ENCODE data around the gene SYDE2. TPM values are rescaled to one million over a fixed set of nuclear protein-coding genes. Genes with fewer than 3 reads are reported as not detected.

The SYDE2 gene
- total RNA-seq, 2 donors from 2014 or later = 0.84 TPM; not detected in 1

DNA sequence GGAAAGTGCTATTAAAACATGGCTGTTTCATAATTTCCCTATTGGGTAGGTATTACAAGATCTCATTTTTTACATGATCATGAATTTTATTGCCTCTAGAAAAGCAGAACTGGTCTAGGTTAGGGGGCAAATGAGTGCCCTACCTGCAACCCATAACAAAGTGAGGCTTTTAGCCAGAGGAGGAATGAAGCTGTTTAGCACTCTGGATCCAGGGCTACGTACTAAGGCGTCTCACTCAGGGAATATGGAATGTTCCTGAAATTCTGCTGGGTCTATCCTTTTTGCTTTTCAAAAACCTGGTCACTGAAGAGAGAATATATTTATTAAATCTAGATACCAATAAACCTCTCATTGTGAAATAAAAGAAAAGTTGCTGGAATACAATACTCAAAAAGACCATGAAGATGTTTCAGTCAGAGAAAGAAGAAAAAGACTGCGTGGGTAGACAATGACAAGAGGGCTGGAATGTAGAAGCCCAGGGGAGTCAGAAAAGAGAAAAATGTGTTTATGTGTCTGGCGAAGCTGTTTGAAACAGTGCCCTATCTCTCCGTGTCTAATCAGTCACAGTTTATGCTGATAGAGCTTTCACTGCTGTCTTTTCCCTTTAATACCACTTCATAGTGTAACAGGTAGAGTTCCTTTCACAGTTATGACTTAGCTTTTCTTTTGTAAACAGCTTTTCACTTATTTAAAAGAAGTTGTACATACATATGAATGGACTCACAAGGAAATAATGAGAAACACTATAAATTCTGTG is 25.0 kb upstream of the SYDE2 start:
- H3K4me1 Mint-ChIP-seq (ENCODE audit: low read depth in 2 of 2) = no peaks in the 10 kb centered on the region
- no peak overlapping the region for H3K4me3 Mint-ChIP-seq
- ATAC-seq (no peak), DNase-seq (ENCODE audit: low spot score) (no peak)
- no peaks in the 10 kb centered on the region for H3K9me3 Mint-ChIP-seq
- no peak overlapping the region for H3K27ac Mint-ChIP-seq
- H3K36me3 Mint-ChIP-seq = no peaks in the 10 kb centered on the region
- peaks cover 15 to 38% of the 10 kb centered on the region in 2 donors for H3K27me3 Mint-ChIP-seq

DNA sequence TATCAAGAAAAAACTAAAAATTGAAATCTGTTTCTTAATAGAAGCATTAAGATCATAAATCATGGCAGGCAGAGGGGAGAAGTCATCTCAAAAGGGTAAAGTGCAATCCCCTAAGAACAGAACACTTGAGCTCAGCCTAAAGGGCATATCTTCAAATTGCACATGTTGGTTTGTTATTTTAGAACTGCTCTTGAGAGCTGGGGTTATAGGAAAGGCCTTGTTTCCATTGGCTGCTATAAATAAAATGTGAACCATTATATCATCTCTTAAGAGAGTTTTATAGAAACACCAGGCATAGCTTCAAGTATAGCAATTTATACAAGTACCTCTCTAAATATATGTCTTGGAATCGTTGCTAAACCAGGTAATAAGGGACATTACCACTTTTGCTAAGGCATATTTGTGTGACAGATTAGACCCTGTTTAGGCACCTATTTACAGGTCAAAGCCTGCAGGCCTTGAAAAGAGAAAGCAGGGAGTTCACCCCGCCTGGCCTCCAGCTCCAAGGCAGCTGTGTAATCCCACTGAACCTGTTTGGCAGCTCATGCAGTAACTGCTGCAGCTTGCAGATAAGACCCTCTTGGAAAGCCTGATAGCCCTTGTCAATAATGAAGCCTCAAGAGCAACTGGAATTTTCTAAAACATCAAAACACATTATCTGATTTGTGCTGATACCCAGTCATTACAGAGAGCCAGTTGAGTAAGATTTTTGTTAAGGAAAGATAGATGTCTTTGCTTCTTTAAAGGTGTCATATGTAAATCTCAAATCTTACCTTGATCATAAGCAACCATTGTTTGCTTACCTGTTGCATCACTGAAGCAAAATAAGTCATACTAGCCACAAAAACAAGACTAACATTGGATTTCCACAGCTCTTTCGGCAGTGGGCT is 24.2 kb upstream of the SYDE2 start:
- no peak for ATAC-seq
- no peak overlapping the region for H3K4me3 Mint-ChIP-seq
- peaks cover 22 to 46% of the 10 kb centered on the region in 2 donors for H3K27me3 Mint-ChIP-seq
- no peaks in the 10 kb centered on the region for H3K4me1 Mint-ChIP-seq (ENCODE audit: low read depth in 2 of 2)
- H3K27ac Mint-ChIP-seq = no peak overlapping the region
- DNase-seq (ENCODE audit: low spot score) = no peak
- no peaks in the 10 kb centered on the region for H3K9me3 Mint-ChIP-seq
- no peaks in the 10 kb centered on the region for H3K36me3 Mint-ChIP-seq

DNA sequence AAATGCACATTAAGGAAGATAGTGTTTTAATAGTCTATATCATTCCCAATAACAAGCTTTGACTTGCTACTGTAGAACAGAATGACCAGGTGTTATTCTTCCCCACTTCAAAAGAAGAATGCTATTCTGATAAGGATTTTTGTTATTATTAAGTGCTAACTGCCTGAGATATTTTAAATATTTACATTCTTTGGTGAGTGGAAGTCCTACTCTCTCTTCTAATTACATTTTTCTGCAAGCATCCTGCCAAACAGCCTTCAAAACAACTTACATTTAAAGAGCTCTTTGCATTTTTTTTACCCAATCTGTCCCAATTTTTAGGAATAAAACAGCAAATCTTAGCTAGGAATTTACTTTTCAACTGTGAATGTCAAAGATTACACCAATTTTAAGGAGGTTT is 23.5 kb upstream of the SYDE2 start:
- Mint-ChIP-seq H3K36me3 (no peaks in the 10 kb centered on the region), H3K27ac (no peak overlapping the region), H3K9me3 (no peaks in the 10 kb centered on the region), H3K27me3 (peaks cover 23 to 51% of the 10 kb centered on the region in 2 donors), H3K4me3 (no peak overlapping the region), H3K4me1 (ENCODE audit: low read depth in 2 of 2) (no peaks in the 10 kb centered on the region)
- no peak for DNase-seq (ENCODE audit: low spot score)
- ATAC-seq = no peak

DNA sequence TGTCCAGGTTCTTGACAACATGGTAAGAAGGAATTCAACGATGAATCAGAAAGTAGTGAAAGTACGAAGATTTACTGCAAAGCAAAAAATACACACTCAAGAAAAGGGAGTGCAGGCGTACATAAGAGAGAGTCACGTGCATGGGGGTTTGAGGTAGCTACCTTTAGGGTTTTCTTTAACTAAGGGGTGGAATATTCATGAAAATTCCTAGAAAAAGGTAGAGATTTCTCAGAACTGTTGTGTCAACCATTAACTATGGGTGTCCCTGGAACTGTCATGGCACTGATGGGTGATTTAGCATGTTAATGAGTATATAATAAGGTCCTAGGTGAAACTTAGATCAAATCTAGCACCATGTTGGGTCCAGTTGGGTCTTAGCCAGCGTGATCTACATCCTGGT is 22.5 kb upstream of the SYDE2 start:
- Mint-ChIP-seq H3K36me3 (no peaks in the 10 kb centered on the region), H3K27ac (no peak overlapping the region), H3K9me3 (no peaks in the 10 kb centered on the region), H3K4me3 (no peak overlapping the region), H3K27me3 (peaks cover 23 to 51% of the 10 kb centered on the region in 2 donors), H3K4me1 (ENCODE audit: low read depth in 2 of 2) (no peaks in the 10 kb centered on the region)
- no peak for DNase-seq (ENCODE audit: low spot score)
- no peak for ATAC-seq

DNA sequence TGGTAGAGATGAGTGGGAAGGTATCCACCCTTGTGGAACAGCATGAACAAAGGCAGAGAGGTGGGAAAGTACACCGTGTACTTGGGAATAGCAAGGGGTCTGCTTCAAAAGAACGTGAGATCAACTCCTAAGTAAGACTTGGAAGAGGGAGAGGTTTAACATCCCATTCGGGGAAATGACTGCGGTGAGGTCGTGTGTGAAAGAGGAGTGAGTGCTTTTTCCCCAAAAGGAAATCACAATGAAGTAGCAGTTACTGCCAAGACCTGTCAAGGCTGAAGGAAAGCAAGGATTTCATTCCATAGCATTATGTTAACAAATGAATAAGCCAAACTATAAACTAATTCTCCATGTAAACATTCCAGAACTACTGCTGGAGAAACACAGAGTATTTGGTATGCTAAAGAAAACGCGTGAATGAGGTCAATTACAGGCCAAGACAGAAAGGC is 20.0 kb upstream of the SYDE2 start:
- DNase-seq (ENCODE audit: low spot score) (no peak), ATAC-seq (no peak)
- Mint-ChIP-seq H3K9me3 (no peaks in the 10 kb centered on the region), H3K36me3 (no peaks in the 10 kb centered on the region), H3K27ac (no peak overlapping the region), H3K4me3 (no peak overlapping the region), H3K27me3 (peaks cover 20 to 58% of the 10 kb centered on the region in 2 donors), H3K4me1 (ENCODE audit: low read depth in 2 of 2) (no peaks in the 10 kb centered on the region)

DNA sequence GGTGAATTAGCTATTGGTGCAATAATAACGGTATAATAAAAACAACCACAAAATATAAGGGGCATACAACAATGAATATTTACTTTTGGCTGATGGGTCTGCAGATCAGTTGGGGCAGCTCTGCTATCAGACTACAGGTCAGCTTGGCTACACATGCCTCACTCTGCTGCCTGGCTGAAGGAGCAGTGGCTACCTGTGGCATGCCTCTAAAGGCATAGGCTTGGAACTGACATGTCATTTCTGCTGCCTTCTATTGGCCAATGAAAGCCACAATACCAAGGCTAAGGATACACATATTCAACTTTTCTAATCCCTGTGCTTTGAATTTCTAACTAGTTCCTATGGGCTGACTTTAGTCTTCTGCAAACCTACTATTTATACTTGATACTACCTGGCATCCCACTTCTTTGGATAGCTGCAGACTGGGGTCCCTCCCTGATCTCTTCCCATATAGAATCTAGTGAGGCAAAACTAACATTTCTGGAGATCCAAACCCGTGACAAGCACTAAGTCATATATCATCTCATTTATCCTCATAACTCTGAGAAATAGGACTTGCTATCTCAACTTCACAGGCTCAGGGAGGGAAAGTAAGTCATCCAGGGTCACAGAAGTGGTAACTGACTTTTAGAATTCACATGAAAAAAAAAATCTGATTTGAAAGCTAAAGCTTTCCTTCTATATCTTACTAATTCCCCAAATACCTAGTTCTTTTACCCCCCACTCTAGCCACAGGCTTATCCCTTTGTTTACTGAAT is 19.2 kb upstream of the SYDE2 start:
- no peak for ATAC-seq
- Mint-ChIP-seq H3K4me1 (ENCODE audit: low read depth in 2 of 2) (no peaks in the 10 kb centered on the region), H3K4me3 (no peak overlapping the region), H3K27me3 (peaks cover 24 to 58% of the 10 kb centered on the region in 2 donors), H3K36me3 (no peaks in the 10 kb centered on the region), H3K27ac (no peak overlapping the region), H3K9me3 (no peaks in the 10 kb centered on the region)
- no peak for DNase-seq (ENCODE audit: low spot score)

DNA sequence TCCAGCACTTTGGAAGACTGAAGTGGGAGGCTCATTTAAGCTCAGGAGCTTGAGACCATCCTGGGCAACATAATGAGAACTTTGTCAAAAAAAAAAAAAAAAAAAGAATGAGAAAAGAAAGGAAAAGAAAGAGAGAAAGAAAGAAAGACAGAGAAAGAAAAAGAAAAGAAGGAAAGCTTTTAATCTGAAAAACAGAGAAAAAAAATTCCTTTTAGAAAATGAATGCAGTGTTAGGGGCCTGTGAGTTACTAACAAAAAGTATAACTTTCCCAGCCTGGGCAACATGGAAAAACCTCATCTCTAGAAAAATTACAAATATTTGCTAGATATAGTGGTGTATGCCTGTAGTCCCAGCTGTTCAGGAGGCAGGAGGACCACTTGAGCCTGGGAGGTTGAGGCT is 15.9 kb upstream of the SYDE2 start:
- Mint-ChIP-seq H3K36me3 (no peaks in the 10 kb centered on the region), H3K4me3 (no peak overlapping the region), H3K4me1 (ENCODE audit: low read depth in 2 of 2) (no peaks in the 10 kb centered on the region), H3K9me3 (no peaks in the 10 kb centered on the region), H3K27ac (no peak overlapping the region), H3K27me3 (peaks cover 22 to 41% of the 10 kb centered on the region in 2 donors)
- DNase-seq (ENCODE audit: low spot score) (no peak), ATAC-seq (no peak)

DNA sequence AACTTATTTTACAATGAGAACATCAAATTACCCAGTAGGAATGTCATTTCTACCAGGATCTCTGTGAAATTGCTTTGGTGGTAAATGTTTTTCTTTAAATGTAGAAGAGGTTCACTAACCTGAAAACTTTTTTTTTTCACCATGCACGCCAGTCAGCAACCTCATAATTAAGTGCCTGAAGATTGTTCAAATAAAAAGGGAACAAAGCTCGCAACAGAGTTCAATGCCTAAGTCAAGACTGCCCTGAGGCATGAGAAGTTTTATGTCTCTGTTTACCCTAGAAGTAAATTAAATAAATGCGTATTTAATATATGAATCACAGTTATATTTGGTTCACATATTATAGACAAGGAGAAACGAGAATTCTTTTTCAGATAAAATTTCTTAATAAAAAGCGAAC is 13.8 kb upstream of the SYDE2 start:
- Mint-ChIP-seq H3K4me1 (ENCODE audit: low read depth in 2 of 2) (no peaks in the 10 kb centered on the region), H3K4me3 (no peak overlapping the region), H3K36me3 (no peaks in the 10 kb centered on the region), H3K9me3 (no peaks in the 10 kb centered on the region), H3K27me3 (peaks cover 14 to 29% of the 10 kb centered on the region in 2 donors), H3K27ac (no peak overlapping the region)
- DNase-seq (ENCODE audit: low spot score) (no peak), ATAC-seq (no peak)

DNA sequence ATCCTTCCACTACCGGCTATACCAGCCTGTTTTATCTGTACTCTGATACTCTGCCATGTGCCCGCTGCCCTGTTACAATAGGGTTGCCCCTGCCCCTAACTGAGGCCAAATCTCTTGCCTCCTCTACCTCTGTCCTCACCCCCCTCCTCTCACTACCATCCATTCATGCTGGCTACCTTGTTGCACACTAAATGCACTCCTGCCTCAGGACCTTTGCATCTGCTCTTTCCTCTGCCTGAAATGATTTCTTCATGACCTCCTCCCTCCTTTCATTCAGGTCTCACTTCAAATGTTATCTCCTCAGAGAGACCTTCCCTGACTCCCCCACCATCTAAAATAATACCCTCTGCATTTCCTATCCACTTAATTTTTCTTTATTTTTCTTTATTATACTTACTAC is 7.7 kb upstream of the SYDE2 start:
- ATAC-seq = no peak
- Mint-ChIP-seq H3K4me3 (no peak overlapping the region), H3K27me3 (peaks cover 30 to 49% of the 10 kb centered on the region in 2 donors), H3K36me3 (no peaks in the 10 kb centered on the region), H3K4me1 (ENCODE audit: low read depth in 2 of 2) (no peaks in the 10 kb centered on the region), H3K27ac (no peak overlapping the region), H3K9me3 (no peaks in the 10 kb centered on the region)
- DNase-seq (ENCODE audit: low spot score) = no peak

DNA sequence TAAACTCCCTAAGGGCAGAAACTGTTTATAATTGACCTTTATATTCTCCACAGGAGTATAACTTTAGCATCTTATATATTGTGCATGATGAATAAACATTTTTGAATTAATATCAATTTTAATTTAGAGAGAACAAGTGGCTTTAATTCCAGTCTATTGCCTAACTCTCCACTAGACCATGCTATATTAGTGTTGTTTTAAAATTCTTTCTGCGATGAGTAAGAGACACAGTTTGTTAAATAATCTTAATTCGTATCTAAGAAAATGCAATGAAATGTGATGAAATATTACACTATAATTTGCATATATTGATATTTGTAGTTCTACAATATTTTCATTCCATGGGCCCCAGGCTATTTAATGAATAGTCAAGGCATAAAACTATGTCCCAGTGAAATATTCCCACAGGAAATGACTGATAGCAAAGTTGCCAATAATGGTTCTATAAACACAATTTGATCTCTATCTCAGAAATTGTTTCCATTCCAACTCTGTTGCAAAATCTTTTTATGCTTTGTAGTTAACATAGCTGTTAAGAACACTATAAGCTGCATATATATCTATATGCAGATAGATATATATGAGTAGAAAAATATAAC is 2.9 kb upstream of the SYDE2 start:
- H3K9me3 Mint-ChIP-seq = no peaks in the 10 kb centered on the region
- H3K4me3 Mint-ChIP-seq = no peak overlapping the region
- H3K36me3 Mint-ChIP-seq = no peaks in the 10 kb centered on the region
- H3K27me3 Mint-ChIP-seq = peaks cover 31 to 53% of the 10 kb centered on the region in 2 donors
- H3K4me1 Mint-ChIP-seq (ENCODE audit: low read depth in 2 of 2) = peaks cover 0 to 6% of the 10 kb centered on the region in 2 donors
- ATAC-seq = no peak
- no peak for DNase-seq (ENCODE audit: low spot score)
- H3K27ac Mint-ChIP-seq = no peak overlapping the region

DNA sequence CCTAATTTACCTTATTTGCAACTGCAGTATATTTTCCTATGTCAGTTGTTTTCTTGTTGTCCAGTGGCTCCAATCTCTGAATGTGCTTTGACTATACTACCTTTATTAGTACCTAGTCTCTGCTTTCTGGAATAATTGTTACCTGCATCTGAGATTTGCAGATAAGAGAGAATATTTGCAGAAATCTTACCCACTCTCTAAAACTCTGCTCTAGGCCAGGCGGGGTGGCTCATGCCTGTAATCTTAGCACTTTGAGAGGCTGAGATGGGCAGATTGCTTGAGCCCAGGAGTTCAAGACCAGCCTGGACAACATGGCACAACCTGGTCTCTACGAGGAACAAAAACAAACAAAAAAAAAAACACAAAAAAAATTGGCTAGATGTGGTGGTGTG is 2.0 kb upstream of the SYDE2 start:
- Mint-ChIP-seq H3K27me3 (peaks cover 27 to 53% of the 10 kb centered on the region in 2 donors), H3K4me1 (ENCODE audit: low read depth in 2 of 2) (peaks cover 0 to 6% of the 10 kb centered on the region in 2 donors), H3K27ac (no peak overlapping the region), H3K4me3 (no peak overlapping the region), H3K36me3 (no peaks in the 10 kb centered on the region), H3K9me3 (no peaks in the 10 kb centered on the region)
- no peak for DNase-seq (ENCODE audit: low spot score)
- no peak for ATAC-seq

DNA sequence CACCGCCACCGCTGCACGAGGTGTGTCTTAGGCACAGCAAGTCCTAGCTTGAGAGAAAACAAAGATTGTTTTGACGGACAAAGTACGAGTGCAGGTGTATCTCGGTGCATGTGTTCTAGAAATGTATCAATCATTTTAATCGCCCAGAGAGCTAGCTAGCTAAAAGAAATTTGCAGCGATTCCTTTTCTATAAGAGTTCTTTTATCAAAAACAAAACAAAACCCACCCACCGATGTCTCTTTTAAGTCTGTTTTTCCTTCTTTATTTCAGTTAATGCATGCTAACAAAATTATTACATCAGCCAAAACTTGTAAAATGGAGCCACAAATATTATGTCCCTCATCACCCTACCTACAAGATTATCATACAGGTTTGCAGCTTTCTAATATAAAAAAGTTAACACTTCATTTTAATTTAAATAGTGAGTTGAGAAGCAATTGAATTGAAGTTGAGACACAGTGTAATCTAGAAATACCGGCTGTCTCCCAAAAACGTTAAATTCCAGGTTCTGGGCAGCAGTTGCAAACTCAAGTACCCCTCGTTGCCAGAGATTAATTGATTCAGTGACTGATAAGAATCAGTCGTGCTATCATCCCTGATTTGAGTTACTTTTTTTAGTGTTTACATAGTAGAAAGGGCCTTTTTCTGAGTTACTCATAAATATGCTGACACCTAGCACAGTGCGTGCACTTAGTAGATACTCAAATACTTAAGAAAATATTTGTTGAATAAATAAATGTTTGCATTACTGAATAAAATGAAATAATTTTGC is 1.5 kb upstream of the SYDE2 start:
- H3K27me3 Mint-ChIP-seq = peaks cover 24 to 48% of the 10 kb centered on the region in 2 donors
- peak overlapping the region; percentile 83 for H3K4me3 Mint-ChIP-seq

More for the DNA sequence above, 1.5 kb upstream of the SYDE2 start:
- H3K27ac Mint-ChIP-seq = peak overlapping the region in 1 of 2 donors; percentile 64
- H3K4me1 Mint-ChIP-seq (ENCODE audit: low read depth in 2 of 2) = peaks cover 0 to 6% of the 10 kb centered on the region in 2 donors
- no peaks in the 10 kb centered on the region for H3K9me3 Mint-ChIP-seq
- ATAC-seq (no peak), DNase-seq (ENCODE audit: low spot score) (no peak)
- no peaks in the 10 kb centered on the region for H3K36me3 Mint-ChIP-seq

All from natural killer cell treated with Interleukin-12 subunit alpha and Interleukin-12 subunit beta and Interleukin-15 and Interleukin-18, amount 100 ng/mL, for 72 hours (primary cell).